Adrenal gland (tissue), 5 donors: ENCODE measurements around the gene STAT4.

Source experiments
- CTCF ChIP-seq, 6 experiments: fragments of 450-650 bp in 4 of 6; fragments of 200-600 bp in 2 of 6; sonication (generic) in 1 of 6; IDR thresholded peaks; 1 replicate in 5 of 6; 2 replicates in 1 of 6; pipeline versions ENCODE4 v1.5.1 to v1.8.0; 2016 to 2021; ENCODE audit warnings: antibody characterized with exemption in 6 of 6, mild to moderate bottlenecking in 2 of 6, moderate library complexity in 1 of 6
- POLR2A ChIP-seq, 2 donors: fragments of 450-650 bp; IDR thresholded peaks; one replicate each; pipeline ENCODE4 v1.6.1; 2017; ENCODE audit warnings: antibody characterized with exemption in 2 of 2, mild to moderate bottlenecking in 2 of 2, moderate library complexity in 1 of 2
- donor health status: DM: no; HTN: no; CAD: no.

DNA sequence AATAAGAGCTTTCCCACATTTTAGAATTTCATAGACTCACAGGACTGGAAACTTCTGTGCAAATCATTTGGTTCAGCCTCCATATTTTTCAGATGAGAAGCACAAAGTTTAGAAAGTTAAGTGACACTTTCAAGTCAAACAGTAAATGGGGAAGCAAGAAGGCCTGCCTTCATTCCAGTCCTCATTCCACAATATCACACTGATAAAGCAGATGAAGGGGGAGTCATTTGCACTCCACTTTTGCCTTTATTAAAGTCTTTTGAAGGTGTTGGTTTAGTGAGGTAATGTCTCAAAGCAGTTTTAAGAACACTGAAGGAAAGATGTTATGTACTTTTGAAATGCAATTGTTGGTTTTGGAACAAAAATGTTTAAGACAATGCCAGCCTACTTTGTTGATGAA is 32.7 kb upstream of the STAT4 start:
- TF ChIP-seq CTCF (IDR thresholded peaks at IDR 0.05) (no peak), POLR2A (IDR thresholded peaks at IDR 0.05) (no peak)
